Measurements from ENCODE around the gene TWF2.

GRCh38 chr3:52237657-52238172 is 1.2 kb downstream of the TWF2 start:
- TF ChIP-seq CTCF (IDR thresholded peaks at IDR 0.05) (peak in 1 of 6 experiments; percentile 32), POLR2A (IDR thresholded peaks at IDR 0.05) (no peak)

All from adrenal gland (tissue), 5 donors.